Activated CD4-positive, alpha-beta memory T cell treated with anti-CD3 and anti-CD28 coated beads, Interleukin-2, amount 10 ng/mL, durations not matched to agents 7 days and 5 days (primary cell): Measurements from ENCODE around the gene TMEM163. TPM values are rescaled to one million over a fixed set of nuclear protein-coding genes. Genes with fewer than 3 reads are reported as not detected.

Source experiments
- CTCF ChIA-PET: fragments of 350-600 bp; sonication (Branson Sonifier 250); formaldehyde crosslinking; loops from one replicate; lab custom pipeline; 2021; ENCODE audit warnings: antibody characterized with exemption, inconsistent platforms; lab: Charles Lee
- POLR2A ChIA-PET: fragments of 350-600 bp; sonication (Branson Sonifier 250); formaldehyde crosslinking; loops from one replicate; lab custom pipeline; 2021; ENCODE audit warnings: antibody characterized with exemption; lab: Charles Lee
- DNase-seq: peaks from one replicate; pipeline ENCODE4 v3.0.0-alpha.2; 2020
- H3K27ac Mint-ChIP-seq: one replicate; pipeline ENCODE4 v1.8.0; 2021; ENCODE audit warnings: mild to moderate bottlenecking, mixed read lengths
- H3K27me3 Mint-ChIP-seq: one replicate; pipeline ENCODE4 v1.8.0; 2021; ENCODE audit warnings: mixed read lengths
- H3K36me3 Mint-ChIP-seq: one replicate; pipeline ENCODE4 v1.8.0; 2021; ENCODE audit warnings: low read depth, mixed read lengths
- H3K4me1 Mint-ChIP-seq: one replicate; pipeline ENCODE4 v1.8.0; 2021; ENCODE audit warnings: mixed read lengths
- H3K4me3 Mint-ChIP-seq: one replicate; pipeline ENCODE4 v1.8.0; 2021; ENCODE audit warnings: mild to moderate bottlenecking, mixed read lengths
- H3K9me3 Mint-ChIP-seq: one replicate; pipeline ENCODE4 v1.8.0; 2021; ENCODE audit warnings: mixed read lengths
- total RNA-seq, 2 experiments: library from RNA; stranded (reverse); gene quantifications; one replicate each; pipeline ENCODE4 v1.2.3, GENCODE V29; 2021

Gene TMEM163
- total RNA-seq, 2 experiments from 2014 or later: 1.8 to 2.3 TPM

DNA sequence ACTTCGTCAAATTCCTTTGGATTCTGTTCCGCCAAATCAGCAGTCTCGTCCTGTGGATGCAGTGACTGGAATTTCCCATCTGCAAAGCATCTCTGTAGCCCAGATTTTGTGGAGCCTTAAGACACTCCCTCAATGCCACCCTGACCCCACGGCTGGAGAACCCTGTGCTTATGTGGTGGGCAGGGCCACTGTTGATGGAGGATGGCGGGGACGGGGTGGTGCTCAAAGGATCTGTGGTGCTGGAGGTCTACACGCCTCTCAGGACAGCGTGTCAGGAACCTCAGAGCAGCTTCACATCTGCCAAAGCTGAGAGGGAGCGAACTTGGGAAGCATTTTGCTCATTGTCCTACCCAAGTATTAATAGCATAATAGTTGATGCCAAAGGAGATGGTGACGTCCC lies 264.8 kb downstream of the TMEM163 start:
- H3K27me3 Mint-ChIP-seq: no peaks in the 10 kb centered on the region
- H3K9me3 Mint-ChIP-seq: no peaks in the 10 kb centered on the region
- no peaks in the 10 kb centered on the region for H3K4me1 Mint-ChIP-seq
- no peak for DNase-seq
- no peak overlapping the region for H3K4me3 Mint-ChIP-seq
- ChIA-PET CTCF (interaction anchor here (1.1 kb wide), 1 partner anchor 335 kb away, joined by 4 read pairs; no protein-coding TSS in a partner anchor), POLR2A (no interaction called here)
- no peak overlapping the region for H3K27ac Mint-ChIP-seq
- H3K36me3 Mint-ChIP-seq: no peaks in the 10 kb centered on the region

DNA sequence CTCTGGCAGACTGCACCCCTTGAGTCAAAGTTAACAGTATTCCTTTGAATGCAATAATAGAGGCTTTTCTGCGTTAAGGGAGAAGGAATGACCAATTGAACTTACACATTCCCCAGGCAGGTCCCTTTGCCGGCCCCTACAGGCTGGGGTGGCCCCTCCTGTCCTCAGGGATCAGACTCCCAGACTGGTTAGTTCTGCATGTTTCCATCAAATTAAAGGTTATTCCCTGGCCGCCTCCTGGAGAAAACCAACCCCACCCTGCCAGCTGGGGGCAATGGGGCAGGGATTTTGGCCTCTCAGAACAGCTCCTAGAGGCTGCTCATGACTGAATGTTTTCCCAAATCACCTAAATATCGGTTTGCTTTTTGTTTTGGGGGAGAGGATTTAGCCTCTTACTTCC lies 265.3 kb downstream of the TMEM163 start:
- no peaks in the 10 kb centered on the region for H3K4me1 Mint-ChIP-seq
- H3K27me3 Mint-ChIP-seq: no peaks in the 10 kb centered on the region
- no peak for DNase-seq
- no peak overlapping the region for H3K27ac Mint-ChIP-seq
- CTCF ChIA-PET: interaction anchor here (1.1 to 4.3 kb wide), 3 partner anchors 225 to 335 kb away, joined by 4 to 44 read pairs (median 5); no protein-coding TSS in a partner anchor
- no peak overlapping the region for H3K4me3 Mint-ChIP-seq
- H3K36me3 Mint-ChIP-seq: no peaks in the 10 kb centered on the region
- POLR2A ChIA-PET: no interaction called here
- H3K9me3 Mint-ChIP-seq: no peaks in the 10 kb centered on the region

DNA sequence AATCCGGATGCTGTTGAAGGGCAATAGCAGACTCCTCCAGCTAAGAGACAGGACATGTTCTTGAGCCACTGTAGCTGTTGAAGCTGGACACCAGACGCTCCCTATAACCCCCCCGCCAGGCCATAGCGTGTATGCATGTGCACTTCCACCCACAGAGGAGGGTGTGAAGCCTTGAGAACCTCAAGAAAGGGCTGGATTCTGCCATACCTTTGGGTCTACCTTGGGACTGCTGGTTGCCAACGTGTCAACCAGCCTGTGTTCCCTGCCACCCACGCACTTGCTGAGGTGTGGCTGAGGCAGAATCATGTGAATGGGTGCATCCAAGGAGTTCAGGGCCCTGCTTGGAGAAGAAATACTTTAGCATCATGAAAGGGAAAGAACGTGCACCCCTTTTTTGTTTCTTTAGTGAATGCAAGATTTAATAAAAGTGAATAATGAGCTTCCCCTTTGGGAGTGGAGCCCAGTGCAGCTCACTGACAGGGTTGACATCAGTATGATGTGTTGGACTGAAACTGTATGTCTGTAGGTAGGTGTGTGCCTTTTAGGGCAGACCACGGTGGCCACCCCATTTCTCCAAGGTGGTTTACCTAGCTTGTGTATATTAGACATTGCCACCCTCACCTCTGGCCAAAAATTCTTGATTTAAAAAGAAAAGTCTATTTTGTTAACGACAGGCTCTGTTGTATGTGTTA lies 266.6 kb downstream of the TMEM163 start:
- Mint-ChIP-seq H3K4me3 (no peak overlapping the region), H3K27ac (no peak overlapping the region), H3K9me3 (no peaks in the 10 kb centered on the region), H3K36me3 (no peaks in the 10 kb centered on the region), H3K27me3 (no peaks in the 10 kb centered on the region), H3K4me1 (no peaks in the 10 kb centered on the region)
- ChIA-PET POLR2A (no interaction called here), CTCF (interaction anchor here (0.8 to 4.3 kb wide), 21 partner anchors 9 to 1079 kb away, joined by 3 to 44 read pairs (median 5); no protein-coding TSS in a partner anchor)
- no peak for DNase-seq

DNA sequence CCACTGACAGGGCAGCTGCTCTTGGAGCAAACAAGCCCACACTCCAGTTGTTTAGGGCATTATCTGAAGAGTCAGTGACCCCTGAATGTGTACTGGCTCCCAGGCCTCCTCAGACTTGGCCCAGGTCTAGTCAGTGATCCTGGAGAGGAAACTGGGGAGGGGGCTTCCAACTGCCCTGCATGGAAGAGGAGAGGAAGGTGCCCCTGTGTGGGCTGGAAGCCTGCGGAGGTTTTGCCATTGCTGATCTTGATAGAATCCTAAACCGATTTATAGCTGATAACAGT lies 267.5 kb downstream of the TMEM163 start:
- ChIA-PET POLR2A (interaction anchor here (0.6 kb wide), 1 partner anchor 333 kb away, joined by 3 read pairs; no protein-coding TSS in a partner anchor), CTCF (interaction anchor here (0.6 to 4.3 kb wide), 35 partner anchors 10 to 1258 kb away, joined by 3 to 44 read pairs (median 3); partner anchors contain the start of gene MGAT5)
- H3K27me3 Mint-ChIP-seq: no peaks in the 10 kb centered on the region
- H3K9me3 Mint-ChIP-seq: no peaks in the 10 kb centered on the region
- no peaks in the 10 kb centered on the region for H3K36me3 Mint-ChIP-seq
- no peaks in the 10 kb centered on the region for H3K4me1 Mint-ChIP-seq
- H3K4me3 Mint-ChIP-seq: no peak overlapping the region
- no peak for DNase-seq
- no peak overlapping the region for H3K27ac Mint-ChIP-seq

DNA sequence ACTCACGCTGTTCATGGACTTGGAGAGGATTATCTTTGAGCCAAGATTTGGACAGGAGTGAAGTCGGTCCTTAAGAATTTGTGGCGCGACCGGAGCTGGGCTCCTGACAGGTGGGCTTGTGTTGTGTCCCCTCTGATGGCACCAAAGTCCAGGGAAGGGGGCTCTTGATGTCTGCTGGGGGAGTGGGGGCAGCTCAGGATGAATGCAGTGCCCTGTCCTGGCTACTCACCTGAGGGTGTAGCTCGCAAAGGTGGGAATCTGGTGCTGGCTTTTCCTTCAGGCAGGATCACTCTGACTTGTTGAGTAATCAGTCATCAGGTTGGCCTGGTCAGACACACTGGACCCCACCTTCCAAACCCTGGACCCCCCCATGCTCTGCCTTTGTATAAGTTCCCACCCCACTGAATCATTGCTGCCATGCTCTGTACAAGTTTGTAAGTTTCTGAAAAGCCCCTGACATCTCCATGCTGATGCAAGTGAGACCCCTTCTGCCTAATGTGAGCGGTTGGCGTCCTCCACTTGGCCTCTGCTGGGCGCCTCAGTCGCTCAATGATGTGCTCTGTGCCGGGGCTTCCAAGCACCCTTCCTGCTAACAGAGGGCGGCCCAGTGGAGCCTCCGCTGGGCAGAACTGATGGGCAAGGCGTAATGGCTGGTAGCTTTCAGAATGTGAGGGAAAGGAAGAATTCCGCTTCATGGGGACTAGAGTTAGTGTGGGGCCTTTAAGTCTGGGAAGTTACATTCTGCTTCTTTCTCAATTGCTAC lies 268.9 kb downstream of the TMEM163 start:
- DNase-seq: no peak
- no peak overlapping the region for H3K4me3 Mint-ChIP-seq
- no peaks in the 10 kb centered on the region for H3K4me1 Mint-ChIP-seq
- ChIA-PET POLR2A (no interaction called here), CTCF (interaction anchor here (1.1 to 4.3 kb wide), 10 partner anchors 11 to 566 kb away, joined by 3 to 44 read pairs (median 4); no protein-coding TSS in a partner anchor)
- no peak overlapping the region for H3K27ac Mint-ChIP-seq
- no peaks in the 10 kb centered on the region for H3K27me3 Mint-ChIP-seq
- no peaks in the 10 kb centered on the region for H3K9me3 Mint-ChIP-seq
- H3K36me3 Mint-ChIP-seq: no peaks in the 10 kb centered on the region

DNA sequence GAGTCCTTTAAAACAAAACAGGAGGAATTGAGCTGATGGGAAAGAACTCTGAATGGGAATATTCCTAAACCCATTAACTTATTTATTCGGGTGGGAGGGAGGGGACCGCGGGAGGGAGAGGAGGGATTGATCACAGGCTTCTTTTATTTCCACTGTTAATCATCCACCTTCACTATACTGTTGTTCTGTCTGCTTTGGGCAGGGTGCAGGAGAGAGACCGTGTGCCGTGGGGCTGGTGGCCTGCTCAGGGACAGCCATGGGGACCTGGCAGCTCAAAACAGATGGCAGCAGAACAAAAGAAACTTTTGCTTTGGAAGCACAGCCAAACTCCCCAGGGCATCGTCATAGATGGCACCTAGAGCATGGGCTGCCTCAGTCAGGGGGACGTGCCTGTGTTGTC lies 269.6 kb downstream of the TMEM163 start:
- DNase-seq: no peak
- Mint-ChIP-seq H3K27ac (no peak overlapping the region), H3K27me3 (no peaks in the 10 kb centered on the region), H3K4me3 (no peak overlapping the region), H3K9me3 (no peaks in the 10 kb centered on the region), H3K36me3 (no peaks in the 10 kb centered on the region), H3K4me1 (no peaks in the 10 kb centered on the region)
- CTCF ChIA-PET: interaction anchor here (4.3 kb wide), 1 partner anchor 331 kb away, joined by 44 read pairs; no protein-coding TSS in a partner anchor
- POLR2A ChIA-PET: no interaction called here

DNA sequence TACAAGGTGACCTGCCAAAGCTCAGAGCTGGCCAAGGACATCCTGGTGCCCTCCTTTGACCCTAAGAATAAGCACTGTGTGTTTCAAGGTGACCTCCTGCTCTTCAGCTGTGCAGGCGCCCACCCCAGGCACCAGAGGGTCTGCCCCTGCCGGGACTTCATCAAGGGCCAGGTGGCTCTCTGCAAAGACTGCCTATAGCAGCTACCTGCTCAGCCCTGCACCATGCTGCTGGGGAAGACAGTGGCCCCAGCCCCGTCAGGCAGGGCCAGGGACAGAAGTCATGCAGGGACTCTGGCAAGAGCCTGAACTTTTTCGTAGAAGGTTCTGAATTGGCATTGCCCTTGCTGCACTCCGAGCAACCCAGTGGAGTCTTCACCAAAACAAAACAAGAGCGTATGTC lies 270.1 kb downstream of the TMEM163 start:
- Mint-ChIP-seq H3K9me3 (no peaks in the 10 kb centered on the region), H3K4me3 (no peak overlapping the region), H3K36me3 (no peaks in the 10 kb centered on the region), H3K27me3 (no peaks in the 10 kb centered on the region), H3K4me1 (no peaks in the 10 kb centered on the region), H3K27ac (no peak overlapping the region)
- POLR2A ChIA-PET: no interaction called here
- no peak for DNase-seq
- CTCF ChIA-PET: no interaction called here

DNA sequence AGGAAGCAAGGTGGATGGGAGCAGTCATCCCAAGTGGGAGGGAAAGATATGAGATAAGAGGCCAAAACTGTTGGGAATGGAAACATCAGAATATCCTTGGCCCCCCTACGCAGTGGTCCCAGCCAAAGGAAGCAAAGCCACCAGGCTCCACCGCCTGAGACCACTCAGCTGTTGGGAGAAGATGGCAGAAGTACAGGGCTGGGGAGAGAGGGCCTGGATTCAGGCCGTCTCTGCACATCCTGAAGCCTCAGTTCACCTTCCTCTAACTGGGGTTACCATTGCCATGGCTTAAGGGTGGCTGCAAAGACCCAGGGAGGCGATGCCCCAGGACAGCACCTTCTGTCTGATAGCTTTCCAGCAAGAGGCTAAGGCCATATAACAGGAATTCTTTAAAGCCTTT lies 271.1 kb downstream of the TMEM163 start:
- CTCF ChIA-PET: no interaction called here

DNA sequence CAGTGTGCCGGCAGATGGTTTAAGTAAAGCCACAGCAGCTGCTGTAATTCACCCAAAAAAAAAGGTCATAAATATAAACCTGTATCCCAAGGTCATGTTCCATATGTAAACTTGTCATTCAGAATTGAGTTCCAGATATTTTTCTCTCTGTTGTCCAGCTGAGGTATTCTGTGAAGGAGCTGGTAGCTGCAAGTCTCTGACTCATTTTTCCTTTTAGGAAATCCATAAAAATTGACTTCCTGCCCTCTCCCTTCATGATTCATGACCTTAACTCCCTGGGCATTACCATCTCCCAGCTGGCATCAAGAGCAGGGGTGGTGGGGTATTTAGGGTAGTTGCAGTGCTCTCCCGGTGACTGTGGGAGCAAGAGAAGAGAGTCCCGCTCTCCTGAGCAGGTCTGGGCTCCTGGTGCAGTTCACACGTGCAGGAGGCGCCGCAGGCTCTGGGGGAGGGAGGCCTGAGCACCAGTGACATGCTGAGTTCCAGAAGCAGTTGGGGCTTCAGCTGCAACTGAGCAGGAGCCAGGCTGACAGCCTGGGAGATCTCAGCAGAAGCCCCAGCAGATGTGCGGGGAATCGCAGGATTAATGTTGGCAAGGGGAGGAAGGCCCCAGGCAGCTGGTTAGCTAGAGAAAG lies 272.3 kb downstream of the TMEM163 start:
- H3K27me3 Mint-ChIP-seq: no peaks in the 10 kb centered on the region
- no peak overlapping the region for H3K27ac Mint-ChIP-seq
- H3K4me1 Mint-ChIP-seq: no peaks in the 10 kb centered on the region
- H3K4me3 Mint-ChIP-seq: no peak overlapping the region
- no peak for DNase-seq
- H3K9me3 Mint-ChIP-seq: no peaks in the 10 kb centered on the region
- ChIA-PET POLR2A (no interaction called here), CTCF (interaction anchor here (1.4 kb wide), 1 partner anchor 328 kb away, joined by 3 read pairs; no protein-coding TSS in a partner anchor)
- no peaks in the 10 kb centered on the region for H3K36me3 Mint-ChIP-seq

More for the DNA sequence above, 271.1 kb downstream of the TMEM163 start:
- Mint-ChIP-seq H3K9me3 (no peaks in the 10 kb centered on the region), H3K36me3 (no peaks in the 10 kb centered on the region), H3K4me3 (no peak overlapping the region), H3K4me1 (no peaks in the 10 kb centered on the region), H3K27ac (no peak overlapping the region), H3K27me3 (no peaks in the 10 kb centered on the region)
- no peak for DNase-seq
- POLR2A ChIA-PET: no interaction called here

DNA sequence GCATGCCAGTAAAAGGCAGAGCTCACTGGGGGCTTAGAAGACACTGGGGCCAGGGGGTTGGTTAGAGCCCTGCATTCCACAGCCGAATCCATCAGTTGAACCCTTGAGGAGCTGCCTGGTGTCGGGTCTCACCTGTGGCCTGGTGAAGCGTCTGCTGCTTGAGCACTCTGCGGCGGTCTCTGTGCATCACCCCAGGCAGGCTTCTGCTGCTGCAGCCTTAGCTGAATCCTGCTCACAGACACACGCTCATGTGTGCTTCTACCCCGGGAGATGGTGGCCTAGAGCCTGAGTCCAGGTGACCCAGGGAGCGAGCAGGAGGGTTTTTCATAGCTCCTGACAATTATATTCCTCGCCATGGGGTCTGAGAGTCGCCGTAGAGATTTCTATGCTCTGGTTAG lies 272.8 kb downstream of the TMEM163 start:
- no peak overlapping the region for H3K4me3 Mint-ChIP-seq
- H3K36me3 Mint-ChIP-seq: no peaks in the 10 kb centered on the region
- ChIA-PET POLR2A (no interaction called here), CTCF (interaction anchor here (1.4 kb wide), 1 partner anchor 327 kb away, joined by 3 read pairs; no protein-coding TSS in a partner anchor)
- no peak for DNase-seq
- H3K27me3 Mint-ChIP-seq: no peaks in the 10 kb centered on the region
- H3K4me1 Mint-ChIP-seq: no peaks in the 10 kb centered on the region
- no peaks in the 10 kb centered on the region for H3K9me3 Mint-ChIP-seq
- H3K27ac Mint-ChIP-seq: no peak overlapping the region

DNA sequence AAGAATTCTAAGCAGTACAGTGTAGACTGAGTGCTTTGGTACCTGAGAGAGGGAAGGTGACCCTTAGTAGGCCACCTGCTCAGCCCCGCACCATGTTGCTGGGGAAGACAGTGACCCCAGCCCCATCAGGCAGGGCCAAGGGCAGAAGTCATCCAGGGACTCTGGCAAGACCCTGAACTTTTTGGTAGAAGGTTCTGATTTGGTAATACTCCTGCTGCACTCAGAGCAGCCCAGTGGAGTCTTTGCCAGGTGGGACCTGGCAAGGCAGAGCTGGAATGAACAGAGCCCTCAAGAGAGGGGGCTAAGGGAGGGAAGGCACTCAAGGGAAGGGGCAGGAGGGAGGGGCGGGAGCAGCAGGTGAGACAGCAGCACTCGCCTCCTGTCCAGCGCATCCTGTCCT lies 273.7 kb downstream of the TMEM163 start:
- H3K4me3 Mint-ChIP-seq: no peak overlapping the region

DNA sequence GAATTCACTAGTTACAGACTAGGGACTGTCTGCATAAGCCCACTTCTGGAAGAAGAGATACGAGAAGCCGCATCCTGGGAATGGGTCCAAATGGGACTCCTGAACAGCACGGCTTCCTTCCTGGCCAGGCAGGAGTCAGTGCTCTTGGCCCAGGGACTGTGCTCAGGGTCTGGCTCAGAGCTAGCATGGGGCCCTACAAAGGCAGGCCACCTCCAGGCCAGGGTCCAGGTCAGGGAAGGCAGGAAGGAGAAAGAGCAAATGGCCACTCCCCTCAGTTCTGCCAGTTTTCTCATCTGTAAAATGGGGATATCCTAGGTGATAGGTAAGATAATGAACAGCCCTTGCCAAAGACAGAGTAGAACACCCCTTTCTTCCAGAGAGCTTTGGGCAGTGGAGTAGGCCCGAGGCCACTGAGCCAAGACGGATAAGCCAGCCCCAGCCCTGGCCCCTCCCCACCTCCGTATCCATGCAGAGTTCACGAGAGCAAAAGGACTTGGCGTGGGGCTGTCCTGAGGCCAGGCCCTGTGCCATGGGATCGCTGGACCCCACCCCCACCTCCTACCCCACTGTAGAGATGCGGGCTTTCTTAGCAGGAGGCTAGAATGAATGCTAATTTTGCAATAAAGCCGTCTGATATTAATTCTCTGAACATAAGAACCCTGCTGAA lies 274.9 kb downstream of the TMEM163 start:
- POLR2A ChIA-PET: interaction anchor here (1.1 kb wide), 2 partner anchors 323 to 474 kb away, joined by 3 read pairs; no protein-coding TSS in a partner anchor
- H3K4me3 Mint-ChIP-seq: no peak overlapping the region
- DNase-seq: no peak
- H3K27me3 Mint-ChIP-seq: no peaks in the 10 kb centered on the region
- H3K36me3 Mint-ChIP-seq: no peaks in the 10 kb centered on the region
- H3K9me3 Mint-ChIP-seq: no peaks in the 10 kb centered on the region
- H3K4me1 Mint-ChIP-seq: no peaks in the 10 kb centered on the region
- CTCF ChIA-PET: no interaction called here
- no peak overlapping the region for H3K27ac Mint-ChIP-seq

More for the DNA sequence above, 273.7 kb downstream of the TMEM163 start:
- POLR2A ChIA-PET: no interaction called here
- H3K4me1 Mint-ChIP-seq: no peaks in the 10 kb centered on the region
- DNase-seq: no peak
- H3K27me3 Mint-ChIP-seq: no peaks in the 10 kb centered on the region
- H3K9me3 Mint-ChIP-seq: no peaks in the 10 kb centered on the region
- no peaks in the 10 kb centered on the region for H3K36me3 Mint-ChIP-seq
- no peak overlapping the region for H3K27ac Mint-ChIP-seq
- CTCF ChIA-PET: interaction anchor here (1.4 kb wide), 1 partner anchor 326 kb away, joined by 3 read pairs; no protein-coding TSS in a partner anchor
